ENCODE results near the gene AGAP5.

DNA sequence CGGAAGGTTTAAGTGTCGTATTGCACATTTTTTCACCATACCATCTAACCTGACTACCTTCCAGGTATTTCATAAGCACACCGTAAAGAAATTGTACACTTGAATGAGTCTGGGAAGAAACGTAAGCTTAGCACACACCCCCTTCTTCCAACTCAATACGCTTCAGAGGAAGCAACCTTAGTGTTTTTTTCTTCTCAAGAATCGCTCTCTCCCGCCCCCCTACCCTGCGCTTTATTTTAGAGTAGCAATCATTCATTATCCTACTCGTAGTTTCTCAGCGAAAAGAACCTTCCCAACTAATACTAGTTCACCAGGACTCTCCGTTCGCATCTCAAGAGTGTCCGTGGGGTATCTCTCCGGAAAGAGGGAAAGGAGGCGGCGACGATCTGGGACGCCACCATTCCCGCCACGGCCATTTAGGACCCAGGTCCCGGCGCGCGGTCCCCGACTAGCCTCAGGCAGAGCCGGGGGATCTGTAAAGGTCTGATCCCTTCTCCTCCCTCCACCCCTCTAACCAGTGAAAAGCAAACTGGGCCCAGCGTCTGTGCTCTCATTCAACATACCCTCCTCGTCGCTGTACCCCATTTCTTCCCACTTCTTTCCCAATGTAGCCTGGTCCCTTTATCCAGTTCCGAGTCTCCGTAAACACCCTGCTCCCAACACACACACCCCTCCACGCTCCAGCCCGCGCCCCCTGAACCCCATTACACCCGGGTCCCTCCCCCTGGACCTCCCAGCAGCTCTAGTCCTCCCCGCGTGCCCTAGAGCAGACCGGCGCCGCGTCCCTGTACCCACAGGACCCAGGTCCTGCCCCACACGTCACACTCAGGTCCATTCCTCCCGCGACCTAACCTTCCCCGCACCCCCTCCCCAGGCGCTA, 72.7 kb downstream of the AGAP5 start:
- TF ChIP-seq, protein P1, sequence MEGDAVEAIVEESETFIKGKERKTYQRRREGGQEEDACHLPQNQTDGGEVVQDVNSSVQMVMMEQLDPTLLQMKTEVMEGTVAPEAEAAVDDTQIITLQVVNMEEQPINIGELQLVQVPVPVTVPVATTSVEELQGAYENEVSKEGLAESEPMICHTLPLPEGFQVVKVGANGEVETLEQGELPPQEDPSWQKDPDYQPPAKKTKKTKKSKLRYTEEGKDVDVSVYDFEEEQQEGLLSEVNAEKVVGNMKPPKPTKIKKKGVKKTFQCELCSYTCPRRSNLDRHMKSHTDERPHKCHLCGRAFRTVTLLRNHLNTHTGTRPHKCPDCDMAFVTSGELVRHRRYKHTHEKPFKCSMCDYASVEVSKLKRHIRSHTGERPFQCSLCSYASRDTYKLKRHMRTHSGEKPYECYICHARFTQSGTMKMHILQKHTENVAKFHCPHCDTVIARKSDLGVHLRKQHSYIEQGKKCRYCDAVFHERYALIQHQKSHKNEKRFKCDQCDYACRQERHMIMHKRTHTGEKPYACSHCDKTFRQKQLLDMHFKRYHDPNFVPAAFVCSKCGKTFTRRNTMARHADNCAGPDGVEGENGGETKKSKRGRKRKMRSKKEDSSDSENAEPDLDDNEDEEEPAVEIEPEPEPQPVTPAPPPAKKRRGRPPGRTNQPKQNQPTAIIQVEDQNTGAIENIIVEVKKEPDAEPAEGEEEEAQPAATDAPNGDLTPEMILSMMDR (IDR thresholded peaks at IDR 0.05), result no peak
- no peak for TF ChIP-seq EZH2 (IDR thresholded peaks at IDR 0.05; ENCODE audit: borderline replicate concordance, insufficient read depth, low read depth, low read length, poor library complexity, severe bottlenecking)

Data from B cell (primary cell).